ENCODE data around the gene ADARB1.

DNA sequence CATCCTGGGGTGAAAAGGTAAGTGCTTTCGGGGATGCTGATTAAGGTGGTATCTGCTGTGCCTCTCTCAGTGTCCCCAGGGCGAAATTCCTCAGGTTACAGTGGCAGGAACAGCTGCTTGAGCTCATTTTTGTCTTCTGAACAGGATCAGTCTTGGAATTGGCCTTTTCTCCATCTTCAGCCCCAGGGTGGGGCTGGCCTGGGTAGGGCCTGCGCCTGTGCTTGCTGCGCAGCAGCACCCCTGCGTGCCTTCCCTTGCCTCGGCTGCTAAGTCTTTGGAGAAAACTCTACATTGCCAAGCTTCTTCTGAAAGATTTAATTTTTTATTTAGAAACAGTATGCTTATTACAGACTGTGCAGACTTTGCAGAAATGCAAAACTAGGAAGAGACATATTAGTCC lies 41.7 kb downstream of the ADARB1 start:
- TF ChIP-seq POLR2A (IDR thresholded peaks at IDR 0.05; ENCODE audit: low read depth, low read length): no peak
- TF ChIP-seq POLR2AphosphoS5 (IDR thresholded peaks at IDR 0.05; ENCODE audit: low read depth, low read length): no peak
- no peak for TF ChIP-seq TAF1 (IDR thresholded peaks at IDR 0.05; ENCODE audit: borderline replicate concordance, low read depth, low read length)

Measured in GM12892 (cell line).